Neuronal stem cell (in vitro differentiated cells): ENCODE data around the gene ZFAND3.

Source experiments
- DNase-seq: peaks from one replicate; pipeline ENCODE4 v3.0.0-alpha.2; 2013; ENCODE audit warnings: low spot score
- H2AFZ ChIP-seq: one replicate; pipeline ENCODE4 v1.6.1; 2013; ENCODE audit warnings: mild to moderate bottlenecking, low read length, inconsistent platforms
- H2AK5ac ChIP-seq: 2 replicates; pipeline ENCODE4 v1.6.1; 2013; ENCODE audit warnings: low read depth, mild to moderate bottlenecking, inconsistent platforms, low read length, moderate library complexity, mixed read lengths
- H2BK120ac ChIP-seq: 2 replicates; pipeline ENCODE4 v1.6.1; 2013; ENCODE audit warnings: low read depth, mild to moderate bottlenecking, inconsistent platforms, low read length, moderate library complexity, mixed read lengths
- H2BK12ac ChIP-seq: one replicate; pipeline ENCODE4 v1.6.1; 2013; ENCODE audit warnings: low read length, inconsistent platforms
- H2BK15ac ChIP-seq: 2 replicates; pipeline ENCODE4 v1.6.1; 2013; ENCODE audit warnings: mild to moderate bottlenecking, low read length, inconsistent platforms, mixed read lengths
- H2BK5ac ChIP-seq: one replicate; pipeline ENCODE4 v1.6.1; 2013; ENCODE audit warnings: inconsistent platforms, mild to moderate bottlenecking, low read length, moderate library complexity
- H3K14ac ChIP-seq: one replicate; pipeline ENCODE4 v1.6.1; 2013; ENCODE audit warnings: low read length, inconsistent platforms
- H3K18ac ChIP-seq: 2 replicates; pipeline ENCODE4 v1.6.1; 2013; ENCODE audit warnings: low read length, inconsistent platforms
- H3K23ac ChIP-seq: 2 replicates; pipeline ENCODE4 v1.6.1; 2013; ENCODE audit warnings: low read depth, mild to moderate bottlenecking, mixed read lengths, low read length, inconsistent platforms; ENCODE audit not compliant: poor library complexity
- H3K27ac ChIP-seq: replicated peaks from 3 replicates; pipeline ENCODE4 v1.5.1; 2013; ENCODE audit warnings: low read length, inconsistent platforms
- H3K27me3 ChIP-seq, 3 experiments: 2 replicates each; pipeline ENCODE4 v1.6.1; 2013; ENCODE audit warnings: low read length in 3 of 3, mild to moderate bottlenecking in 2 of 3, inconsistent platforms in 1 of 3, low read depth in 1 of 3, mixed read lengths in 1 of 3, moderate library complexity in 1 of 3; ENCODE audit not compliant: control insufficient read depth in 3 of 3, insufficient read depth in 3 of 3
- H3K36me3 ChIP-seq, 2 donors: replicated peaks in 1 of 2; 2 replicates each; pipeline ENCODE4 v1.6.1; 2013; ENCODE audit warnings: low read length in 2 of 2; ENCODE audit not compliant: control insufficient read depth in 2 of 2, insufficient read depth in 2 of 2
- H3K4ac ChIP-seq: 2 replicates; pipeline ENCODE4 v1.6.1; 2013; ENCODE audit warnings: inconsistent platforms, mild to moderate bottlenecking, low read length, moderate library complexity
- H3K4me1 ChIP-seq, 2 donors: 1 replicate in 1 of 2; 2 replicates in 1 of 2; pipeline ENCODE4 v1.6.1; 2013; ENCODE audit warnings: low read length in 2 of 2, low read depth in 1 of 2; ENCODE audit not compliant: control insufficient read depth in 2 of 2, insufficient read depth in 1 of 2
- H3K4me2 ChIP-seq: one replicate; pipeline ENCODE4 v1.6.1; 2013; ENCODE audit warnings: mild to moderate bottlenecking, low read length, inconsistent platforms; ENCODE audit not compliant: insufficient read depth, poor library complexity, severe bottlenecking
- H3K4me3 ChIP-seq, 2 donors: 2 replicates each; pipeline ENCODE4 v1.5.1; 2013; ENCODE audit warnings: low read length in 2 of 2, mild to moderate bottlenecking in 2 of 2, inconsistent platforms in 1 of 2, moderate library complexity in 1 of 2
- H3K79me1 ChIP-seq: one replicate; pipeline ENCODE4 v1.6.1; 2013; ENCODE audit warnings: low read depth, mild to moderate bottlenecking, inconsistent platforms, low read length, moderate library complexity
- H3K9ac ChIP-seq: one replicate; pipeline ENCODE4 v1.6.1; 2013; ENCODE audit warnings: mild to moderate bottlenecking, low read depth, low read length, inconsistent platforms; ENCODE audit not compliant: poor library complexity
- H3K9me3 ChIP-seq, 2 donors: replicated peaks in 1 of 2; 2 replicates each; pipeline versions ENCODE3 to v1.6.1; 2013; ENCODE audit warnings: low read length in 2 of 2, mild to moderate bottlenecking in 2 of 2, inconsistent platforms in 1 of 2, low read depth in 1 of 2, mixed read lengths in 1 of 2, moderate library complexity in 1 of 2; ENCODE audit not compliant: control insufficient read depth in 2 of 2, insufficient read depth in 1 of 2
- H4K8ac ChIP-seq: one replicate; pipeline ENCODE4 v1.6.1; 2013; ENCODE audit warnings: low read depth, mild to moderate bottlenecking, inconsistent platforms, low read length, moderate library complexity
- H4K91ac ChIP-seq: one replicate; pipeline ENCODE4 v1.6.1; 2013; ENCODE audit warnings: low read length, low read depth, mild to moderate bottlenecking, inconsistent platforms; ENCODE audit not compliant: poor library complexity
- WGBS, 2 donors: extraction: QIAGEN DNeasy Blood & Tissue Kit; methylation state at CpG; one replicate each; pipeline ENCODE4 v1.1.7; 2013; ENCODE audit warnings: missing lambda C conversion rate in 2 of 2, mixed read lengths in 1 of 2; ENCODE audit not compliant: insufficient read length in 2 of 2, insufficient replicate concordance in 1 of 2; ENCODE audit errors: extremely low coverage in 2 of 2; 5-methylcytosine and 5-hydroxymethylcytosine counted together

The ZFAND3 gene

DNA sequence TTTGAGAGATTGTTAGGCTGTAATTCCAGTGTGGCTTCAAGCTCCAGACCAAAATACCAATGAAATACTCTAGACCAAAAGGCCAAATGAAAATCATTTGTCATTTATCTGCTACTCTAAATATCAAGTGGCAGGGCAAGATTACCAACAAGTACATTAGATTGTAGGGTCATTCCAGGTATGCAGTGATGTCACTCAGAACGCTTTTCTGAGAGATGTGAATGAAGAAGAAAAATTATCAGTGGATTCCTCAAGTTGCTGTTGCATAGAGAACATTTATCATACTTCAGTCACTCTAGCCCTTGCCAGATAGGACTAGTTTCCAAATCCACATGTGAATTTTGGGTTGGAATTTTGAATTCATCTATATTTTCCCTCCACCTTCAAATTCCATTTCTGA lies 65.0 kb downstream of the ZFAND3 start:
- no peak overlapping the region for H3K4ac ChIP-seq

DNA sequence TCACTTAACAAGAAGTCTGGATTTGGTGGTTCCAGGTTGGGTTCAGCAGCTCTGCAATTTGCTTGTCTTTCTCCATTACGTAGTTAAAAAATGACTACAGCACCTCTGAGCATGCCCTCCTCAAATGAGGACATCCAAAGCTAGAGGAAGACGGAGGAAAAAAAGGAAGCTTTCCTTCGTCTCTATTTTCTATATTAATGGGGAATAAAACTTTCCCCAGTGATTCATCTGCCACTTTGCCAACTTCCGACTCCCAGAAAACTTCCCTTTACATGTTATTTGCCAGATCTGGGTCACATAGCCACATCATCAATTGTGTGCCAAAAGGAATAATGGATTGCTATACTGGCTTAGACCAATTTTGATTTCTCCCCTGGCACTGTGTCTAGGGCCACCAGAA lies 69.5 kb downstream of the ZFAND3 start:
- Histone ChIP-seq H2AFZ (no peak overlapping the region), H2AK5ac (no peak overlapping the region), H3K27me3 (no peaks in the 10 kb centered on the region), H3K4ac (no peak overlapping the region), H4K8ac (no peak overlapping the region), H3K9ac (no peak overlapping the region), H2BK12ac (no peak overlapping the region), H3K4me1 (no peaks in the 10 kb centered on the region), H3K23ac (no peak overlapping the region), H4K91ac (no peak overlapping the region), H3K27ac (no peak overlapping the region), H2BK15ac (no peak overlapping the region), H3K14ac (no peak overlapping the region), H3K79me1 (no peaks in the 10 kb centered on the region), H3K4me2 (no peak overlapping the region), H3K4me3 (no peak overlapping the region), H3K9me3 (peaks cover 0 to 4% of the 10 kb centered on the region in 2 donors), H3K36me3 (no peaks in the 10 kb centered on the region), H2BK120ac (no peak overlapping the region), H3K18ac (no peak overlapping the region), H2BK5ac (no peak overlapping the region)
- no CpG with 5 or more reads among the region's 4 CpGs for WGBS, 2 donors
- no peak for DNase-seq

More for the DNA sequence above, 65.0 kb downstream of the ZFAND3 start:
- H2BK15ac ChIP-seq = no peak overlapping the region
- no peak for DNase-seq
- no peak overlapping the region for H2AK5ac ChIP-seq
- H3K23ac ChIP-seq = no peak overlapping the region
- no peak overlapping the region for H2BK5ac ChIP-seq
- no peak overlapping the region for H3K4me2 ChIP-seq
- no peaks in the 10 kb centered on the region for H3K36me3 ChIP-seq
- no peaks in the 10 kb centered on the region for H3K9me3 ChIP-seq
- no peak overlapping the region for H4K91ac ChIP-seq
- H3K4me1 ChIP-seq = peaks cover 0 to 8% of the 10 kb centered on the region in 2 donors
- no peak overlapping the region for H2AFZ ChIP-seq
- no peaks in the 10 kb centered on the region for H3K79me1 ChIP-seq
- no peak overlapping the region for H3K14ac ChIP-seq
- WGBS, 2 donors = no CpG with 5 or more reads among the region's 1 CpG
- H2BK12ac ChIP-seq = no peak overlapping the region
- H2BK120ac ChIP-seq = no peak overlapping the region
- H3K27me3 ChIP-seq = no peaks in the 10 kb centered on the region
- H3K18ac ChIP-seq = no peak overlapping the region
- no peak overlapping the region for H3K4me3 ChIP-seq
- no peak overlapping the region for H4K8ac ChIP-seq
- no peak overlapping the region for H3K27ac ChIP-seq
- H3K9ac ChIP-seq = no peak overlapping the region

DNA sequence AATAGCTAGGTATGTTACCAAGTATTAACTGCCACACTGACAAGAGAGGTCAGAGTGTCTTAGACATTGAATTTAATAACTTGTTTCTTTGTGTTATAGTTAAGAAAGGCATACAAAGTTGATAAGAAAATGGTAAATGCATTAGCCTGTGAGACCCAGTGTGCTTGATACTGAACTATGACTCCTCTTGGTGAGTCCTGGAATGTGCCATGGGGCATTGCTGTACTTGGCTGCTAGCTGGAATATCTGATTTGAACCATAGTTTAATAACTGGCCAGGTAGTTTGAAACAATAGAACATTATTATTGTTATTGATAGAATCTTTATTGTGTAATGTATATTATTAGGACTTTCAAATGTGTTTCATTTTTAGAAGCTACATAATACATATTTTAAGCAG lies 70.0 kb downstream of the ZFAND3 start:
- Histone ChIP-seq H3K4me3 (no peak overlapping the region), H3K4me1 (no peaks in the 10 kb centered on the region), H3K14ac (no peak overlapping the region), H2AFZ (no peak overlapping the region), H4K8ac (no peak overlapping the region), H3K27me3 (no peaks in the 10 kb centered on the region), H2BK5ac (no peak overlapping the region), H2BK15ac (no peak overlapping the region), H3K79me1 (no peaks in the 10 kb centered on the region), H3K18ac (no peak overlapping the region), H3K9me3 (peaks cover 0 to 4% of the 10 kb centered on the region in 2 donors), H3K9ac (no peak overlapping the region), H2BK120ac (no peak overlapping the region), H2AK5ac (no peak overlapping the region), H2BK12ac (no peak overlapping the region), H4K91ac (no peak overlapping the region), H3K36me3 (peaks cover 0 to 2% of the 10 kb centered on the region in 2 donors), H3K4me2 (no peak overlapping the region), H3K27ac (no peak overlapping the region), H3K4ac (no peak overlapping the region), H3K23ac (no peak overlapping the region)
- DNase-seq = no peak

DNA sequence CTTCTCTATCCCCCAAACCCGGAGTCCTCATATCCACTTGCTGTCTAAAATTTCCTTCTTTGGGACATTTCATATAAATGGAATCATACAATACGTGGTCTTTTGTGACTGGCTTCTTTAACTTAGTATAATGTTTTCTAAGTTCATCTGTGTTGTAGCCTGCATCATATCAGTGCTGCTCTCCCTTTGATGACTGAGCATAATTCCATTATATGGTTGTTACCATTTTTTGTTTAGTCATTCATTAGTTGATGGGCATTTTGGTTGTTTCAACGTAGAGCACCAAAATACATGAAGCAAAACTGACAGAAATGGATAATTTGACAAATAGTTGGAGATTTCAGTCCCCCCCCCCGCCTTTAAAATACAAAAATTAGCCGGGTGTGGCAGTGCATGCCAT lies 71.5 kb downstream of the ZFAND3 start:
- no peaks in the 10 kb centered on the region for H3K4me1 ChIP-seq
- no CpG with 5 or more reads among the region's 5 CpGs for WGBS, 2 donors

More for the DNA sequence above, 71.5 kb downstream of the ZFAND3 start:
- Histone ChIP-seq H3K79me1 (no peaks in the 10 kb centered on the region), H3K18ac (no peak overlapping the region), H3K4me2 (no peak overlapping the region), H3K9me3 (peaks cover 0 to 4% of the 10 kb centered on the region in 2 donors), H2BK12ac (no peak overlapping the region), H3K4me3 (no peak overlapping the region), H2BK120ac (no peak overlapping the region), H3K27me3 (no peaks in the 10 kb centered on the region), H3K14ac (no peak overlapping the region), H3K27ac (no peak overlapping the region), H2AK5ac (no peak overlapping the region), H4K8ac (no peak overlapping the region), H3K9ac (no peak overlapping the region), H2BK15ac (no peak overlapping the region), H3K23ac (no peak overlapping the region), H2AFZ (no peak overlapping the region), H3K36me3 (peaks cover 0 to 2% of the 10 kb centered on the region in 2 donors), H4K91ac (no peak overlapping the region), H3K4ac (no peak overlapping the region), H2BK5ac (no peak overlapping the region)
- DNase-seq = no peak
